A673 (cell line): ENCODE measurements around the gene ESM1. TPM values are rescaled to one million over a fixed set of nuclear protein-coding genes. Genes with fewer than 3 reads are reported as not detected.

ENCODE experiments used
- BruUV-seq: library from RNA; stranded (reverse); fragments of 400-500 nt; replicated peaks from 2 replicates; lab custom pipeline; 2021; lab: Mats Ljungman, UMichigan
- CTCF ChIA-PET: fragments of 300-600 bp; sonication (Branson Sonifier 250); formaldehyde crosslinking; loops from one replicate; lab custom pipeline; 2022; ENCODE audit warnings: antibody characterized with exemption; lab: Charles Lee
- POLR2A ChIA-PET: fragments of 300-600 bp; sonication (Branson Sonifier 250); formaldehyde crosslinking; loops from one replicate; lab custom pipeline; 2022; ENCODE audit warnings: antibody characterized with exemption; ENCODE audit not compliant: low non-redundant PET; lab: Charles Lee
- DNase-seq: peaks from one replicate; pipeline ENCODE4 v3.0.0-alpha.2; 2015; ENCODE audit warnings: low spot score
- H3K27ac ChIP-seq: fragments of 200-600 bp; sonication (generic); 2 replicates; pipeline ENCODE4 v1.5.1; 2016; ENCODE audit warnings: mixed run types, low read depth, mild to moderate bottlenecking, mixed read lengths, antibody characterized with exemption, low read length; ENCODE audit not compliant: poor library complexity, severe bottlenecking
- H3K27me3 ChIP-seq: fragments of 200-600 bp; sonication (generic); replicated peaks from 2 replicates; pipeline ENCODE4 v1.6.1; 2017; ENCODE audit warnings: mixed run types, low read depth, mild to moderate bottlenecking, mixed read lengths, antibody characterized with exemption, low read length; ENCODE audit not compliant: insufficient read depth, poor library complexity
- H3K36me3 ChIP-seq: fragments of 200-600 bp; sonication (generic); 2 replicates; pipeline ENCODE4 v1.6.1; 2016; ENCODE audit warnings: mixed run types, mild to moderate bottlenecking, mixed read lengths, antibody characterized with exemption, low read length; ENCODE audit not compliant: insufficient read depth, poor library complexity, severe bottlenecking
- H3K4me1 ChIP-seq: fragments of 200-600 bp; sonication (generic); 2 replicates; pipeline ENCODE4 v1.6.1; 2017; ENCODE audit warnings: mixed run types, mild to moderate bottlenecking, mixed read lengths, antibody characterized with exemption, low read length; ENCODE audit not compliant: insufficient read depth, poor library complexity, severe bottlenecking
- H3K4me3 ChIP-seq: fragments of 200-600 bp; sonication (generic); 2 replicates; pipeline ENCODE4 v1.5.1; 2016; ENCODE audit warnings: low read depth, mixed run types, mild to moderate bottlenecking, mixed read lengths, low read length; ENCODE audit not compliant: poor library complexity, severe bottlenecking
- H3K9me3 ChIP-seq: fragments of 200-600 bp; sonication (generic); 2 replicates; pipeline ENCODE4 v1.6.1; 2016; ENCODE audit warnings: mixed run types, low read depth, mild to moderate bottlenecking, mixed read lengths, antibody characterized with exemption, low read length; ENCODE audit not compliant: poor library complexity, severe bottlenecking
- CTCF ChIP-seq: fragments of 300-800, 200-600 bp; sonication (generic); conservative IDR thresholded peaks from 2 replicates; pipeline ENCODE4 v1.5.1; 2017; ENCODE audit warnings: low read depth, mild to moderate bottlenecking, antibody characterized with exemption, low read length, moderate library complexity, mixed read lengths
- EZH2 ChIP-seq: fragments of 200-600 bp; sonication (generic); IDR thresholded peaks from 2 replicates; pipeline ENCODE4 v1.6.1; 2017; ENCODE audit warnings: borderline replicate concordance, low read depth, mild to moderate bottlenecking, mixed read lengths, antibody characterized with exemption, low read length; ENCODE audit not compliant: poor library complexity, severe bottlenecking
- intact Hi-C: fragments of 100-400 bp; cut with micrococcal nuclease; formaldehyde crosslinking; loops from one replicate; pipeline ENCODE4 v1.10.0; 2022; ENCODE audit not compliant: unreplicated experiment
- total RNA-seq: library from RNA; stranded (reverse); gene quantifications from 2 replicates; pipeline ENCODE4 v1.2.3, GENCODE V29; 2021

The ESM1 gene
- total RNA-seq, 1 experiment from 2014 or later: not detected

GRCh38 chr5:54959673-54960418 lies 25.5 kb downstream of the ESM1 start:
- H3K36me3 ChIP-seq: no peaks in the 10 kb centered on the region
- no peak overlapping the region for H3K27ac ChIP-seq
- TF ChIP-seq CTCF (peak; percentile 65), EZH2 (no peak)
- POLR2A ChIA-PET: interaction anchor here (0.6 kb wide), 1 partner anchor 8 kb away, joined by 3 read pairs; no protein-coding TSS in a partner anchor
- no TSS peak for BruUV-seq
- H3K4me1 ChIP-seq: no peaks in the 10 kb centered on the region
- DNase-seq: peak; percentile 56
- CTCF ChIA-PET: interaction anchor here (0.8 kb wide), 3 partner anchors 16 to 53 kb away, joined by 3 to 5 read pairs (median 3); no protein-coding TSS in a partner anchor
- no peak overlapping the region for H3K4me3 ChIP-seq
- H3K9me3 ChIP-seq: no peaks in the 10 kb centered on the region
- no peaks in the 10 kb centered on the region for H3K27me3 ChIP-seq
- intact Hi-C loops: loop anchor here (5.0 kb wide), 1 partner anchor 53 kb away; no protein-coding TSS in a partner anchor

- ChIA-PET CTCF (interaction anchor here (1.0 kb wide), 1 partner anchor 13 kb away, joined by 4 read pairs; no protein-coding TSS in a partner anchor), POLR2A (no interaction called here)
- Histone ChIP-seq H3K27ac (no peak overlapping the region), H3K36me3 (no peaks in the 10 kb centered on the region), H3K4me1 (no peaks in the 10 kb centered on the region), H3K27me3 (no peaks in the 10 kb centered on the region), H3K9me3 (no peaks in the 10 kb centered on the region), H3K4me3 (no peak overlapping the region)
- TF ChIP-seq CTCF (no peak), EZH2 (no peak)
- no peak for DNase-seq
- BruUV-seq: no TSS peak
- intact Hi-C loops: loop anchor here (5.0 kb wide), 1 partner anchor 50 kb away; no protein-coding TSS in a partner anchor
These were observed 28.5 kb downstream of the ESM1 start for GRCh38 chr5:54956922-54957321.

- TF ChIP-seq CTCF (no peak), EZH2 (no peak)
- Histone ChIP-seq H3K4me3 (no peak overlapping the region), H3K9me3 (no peaks in the 10 kb centered on the region), H3K36me3 (no peaks in the 10 kb centered on the region), H3K27ac (no peak overlapping the region), H3K27me3 (no peaks in the 10 kb centered on the region), H3K4me1 (no peaks in the 10 kb centered on the region)
- ChIA-PET CTCF (no interaction called here), POLR2A (no interaction called here)
- no peak for DNase-seq
- no TSS peak for BruUV-seq
- intact Hi-C loops: no loop called here
These were observed 38.2 kb downstream of the ESM1 start for GRCh38 chr5:54947187-54947586.
